Prostate gland (tissue), 2 donors: ENCODE results near the gene RYR2.

ENCODE experiments used
- CTCF ChIP-seq, 4 experiments: fragments of 200-600 bp in 2 of 4; fragments of 450-650 bp in 2 of 4; sonication (generic) in 2 of 4; IDR thresholded peaks; 1 replicate in 3 of 4; 2 replicates in 1 of 4; pipeline ENCODE4 v1.5.1; 2016 to 2019; ENCODE audit warnings: antibody characterized with exemption in 4 of 4, mild to moderate bottlenecking in 2 of 4, moderate library complexity in 2 of 4
- POLR2A ChIP-seq: fragments of 450-650 bp; IDR thresholded peaks from one replicate; pipeline ENCODE4 v1.6.1; 2016; ENCODE audit warnings: antibody characterized with exemption, mild to moderate bottlenecking

- TF ChIP-seq POLR2A (no peak), CTCF (IDR thresholded peaks at IDR 0.05) (no peak)
Measured at GRCh38 chr1:237730826-237731350, 688.9 kb downstream of the RYR2 start.
